ENCODE measurements around the gene CACNA1C.
"Not testable (repeated sequence)": the region's sequence is repeated elsewhere in the genome, so short reads cannot be mapped to it uniquely, and the experiment has no call there.

Gene CACNA1C

GRCh38 chr12:2488131-2488530 is 435.3 kb downstream of the CACNA1C start:
- TF ChIP-seq CTCF (conservative IDR thresholded peaks at IDR 0.05; ENCODE audit: low read depth, low read length), result no peak
- DNase-seq (ENCODE audit: low read depth), result no peak

DNA sequence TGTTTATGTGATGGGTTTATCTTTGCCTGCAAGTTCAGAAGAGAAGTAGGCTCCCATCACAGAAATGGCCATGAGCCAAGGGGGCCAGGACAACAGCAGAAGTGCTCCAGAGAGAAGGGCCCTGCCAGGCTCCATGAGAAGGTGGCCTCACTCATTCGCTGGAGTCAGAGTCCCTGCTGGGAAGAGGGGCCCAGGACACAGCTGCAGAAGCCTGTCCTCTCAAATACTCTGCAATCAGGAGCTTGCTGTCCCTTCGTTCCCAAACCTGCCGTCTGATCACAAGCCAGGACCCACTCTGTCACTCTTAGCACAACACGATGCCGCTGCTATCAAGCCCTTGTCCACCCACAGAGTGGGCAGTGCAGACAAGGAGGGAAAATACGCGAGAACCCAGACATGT is 435.8 kb downstream of the CACNA1C start:
- DNase-seq (ENCODE audit: low read depth), result no peak
- TF ChIP-seq CTCF (conservative IDR thresholded peaks at IDR 0.05; ENCODE audit: low read depth, low read length), result no peak
- H3K4me3 ChIP-seq (ENCODE audit: low read depth, low read length), result no peak overlapping the region

More at GRCh38 chr12:2488131-2488530, 435.3 kb downstream of the CACNA1C start:
- H3K4me3 ChIP-seq (ENCODE audit: low read depth, low read length), result no peak overlapping the region

- no peak for DNase-seq (ENCODE audit: low read depth)
These were observed 436.5 kb downstream of the CACNA1C start for GRCh38 chr12:2489275-2489674.

GRCh38 chr12:2490831-2491230 is 438.0 kb downstream of the CACNA1C start:
- H3K4me3 ChIP-seq (ENCODE audit: low read depth, low read length), result no peak overlapping the region
- TF ChIP-seq CTCF (conservative IDR thresholded peaks at IDR 0.05; ENCODE audit: low read depth, low read length), result no peak
- DNase-seq (ENCODE audit: low read depth), result no peak

More at GRCh38 chr12:2489275-2489674, 436.5 kb downstream of the CACNA1C start:
- no peak overlapping the region for H3K4me3 ChIP-seq (ENCODE audit: low read depth, low read length)
- TF ChIP-seq CTCF (conservative IDR thresholded peaks at IDR 0.05; ENCODE audit: low read depth, low read length), result no peak

DNA sequence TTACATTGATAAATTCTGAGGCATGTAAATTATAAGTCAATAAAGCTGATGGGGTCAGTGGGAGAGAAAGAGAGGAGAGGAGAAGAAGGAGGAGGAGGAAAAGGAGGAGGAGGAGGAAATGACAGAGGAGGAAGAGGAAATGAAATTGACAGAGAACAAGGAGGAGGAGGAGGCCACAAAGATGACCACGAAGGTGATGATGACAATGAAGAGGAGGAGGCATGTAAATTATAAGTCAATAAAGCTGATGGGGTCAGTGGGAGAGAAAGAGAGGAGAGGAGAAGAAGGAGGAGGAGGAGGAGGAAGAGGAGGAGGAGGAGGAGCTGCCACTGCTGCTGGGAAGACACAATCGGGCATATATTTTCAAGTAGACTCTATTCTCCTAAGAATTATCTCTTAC is 438.6 kb downstream of the CACNA1C start:
- DNase-seq (ENCODE audit: low read depth); H3K4me3 ChIP-seq (ENCODE audit: low read depth, low read length): not testable (repeated sequence)

DNA sequence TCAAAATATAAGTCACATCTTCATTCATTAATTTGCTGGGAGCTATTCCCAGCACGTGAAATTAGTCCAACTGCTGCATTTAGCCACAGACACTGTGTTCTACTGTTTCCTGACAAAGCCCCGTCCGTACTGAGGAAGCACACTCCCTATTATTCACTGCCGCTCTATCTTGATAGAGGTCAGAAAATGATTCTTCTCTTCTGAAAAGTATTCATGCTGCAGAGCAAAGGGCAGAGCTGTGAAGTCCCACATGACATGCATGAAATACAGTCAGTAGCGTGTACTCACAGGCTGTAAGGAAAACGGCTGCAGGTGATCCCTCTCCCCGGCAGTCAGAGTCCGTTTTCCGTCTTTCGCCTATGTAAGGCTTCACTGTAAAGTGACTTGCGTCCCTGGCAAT is 439.4 kb downstream of the CACNA1C start:
- no peak overlapping the region for H3K4me3 ChIP-seq (ENCODE audit: low read depth, low read length)
- TF ChIP-seq CTCF (conservative IDR thresholded peaks at IDR 0.05; ENCODE audit: low read depth, low read length), result no peak
- DNase-seq (ENCODE audit: low read depth), result no peak

DNA sequence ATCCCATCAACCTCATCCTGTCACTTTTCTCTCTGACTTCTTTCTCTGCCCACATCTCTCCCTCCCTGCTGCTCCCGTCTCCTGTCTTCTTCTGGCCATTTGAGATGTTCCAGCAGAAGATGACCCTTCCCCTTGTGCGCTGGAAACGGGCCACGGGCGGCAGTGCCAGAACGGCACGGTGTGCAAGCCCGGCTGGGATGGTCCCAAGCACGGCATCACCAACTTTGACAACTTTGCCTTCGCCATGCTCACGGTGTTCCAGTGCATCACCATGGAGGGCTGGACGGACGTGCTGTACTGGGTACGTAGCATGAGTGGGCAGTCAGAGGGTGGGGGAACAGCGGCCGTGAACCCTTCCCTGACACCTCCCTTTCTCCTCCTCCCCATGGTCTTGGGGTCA is 440.3 kb downstream of the CACNA1C start:
- DNase-seq (ENCODE audit: low read depth), result no peak
- no peak overlapping the region for H3K4me3 ChIP-seq (ENCODE audit: low read depth, low read length)
- TF ChIP-seq CTCF (conservative IDR thresholded peaks at IDR 0.05; ENCODE audit: low read depth, low read length), result no peak

Data from choroid plexus epithelial cell (primary cell).